ENCODE measurements around the gene SLC5A2.

- TF ChIP-seq CTCF (IDR thresholded peaks at IDR 0.05; ENCODE audit: poor library complexity), result no peak
- TF ChIP-seq EZH2phosphoT487 (IDR thresholded peaks at IDR 0.05; ENCODE audit: low read depth, severe bottlenecking, unreplicated experiment), result no peak
- no peak for TF ChIP-seq EZH2 (IDR thresholded peaks at IDR 0.05; ENCODE audit: borderline replicate concordance)
Measured at GRCh38 chr16:31498493-31498892, 15.6 kb downstream of the SLC5A2 start.
